Measurements from ENCODE around the gene COX10.
"Not testable (repeated sequence)": the region's sequence is repeated elsewhere in the genome, so short reads cannot be mapped to it uniquely, and the experiment has no call there.

The COX10 gene

DNA sequence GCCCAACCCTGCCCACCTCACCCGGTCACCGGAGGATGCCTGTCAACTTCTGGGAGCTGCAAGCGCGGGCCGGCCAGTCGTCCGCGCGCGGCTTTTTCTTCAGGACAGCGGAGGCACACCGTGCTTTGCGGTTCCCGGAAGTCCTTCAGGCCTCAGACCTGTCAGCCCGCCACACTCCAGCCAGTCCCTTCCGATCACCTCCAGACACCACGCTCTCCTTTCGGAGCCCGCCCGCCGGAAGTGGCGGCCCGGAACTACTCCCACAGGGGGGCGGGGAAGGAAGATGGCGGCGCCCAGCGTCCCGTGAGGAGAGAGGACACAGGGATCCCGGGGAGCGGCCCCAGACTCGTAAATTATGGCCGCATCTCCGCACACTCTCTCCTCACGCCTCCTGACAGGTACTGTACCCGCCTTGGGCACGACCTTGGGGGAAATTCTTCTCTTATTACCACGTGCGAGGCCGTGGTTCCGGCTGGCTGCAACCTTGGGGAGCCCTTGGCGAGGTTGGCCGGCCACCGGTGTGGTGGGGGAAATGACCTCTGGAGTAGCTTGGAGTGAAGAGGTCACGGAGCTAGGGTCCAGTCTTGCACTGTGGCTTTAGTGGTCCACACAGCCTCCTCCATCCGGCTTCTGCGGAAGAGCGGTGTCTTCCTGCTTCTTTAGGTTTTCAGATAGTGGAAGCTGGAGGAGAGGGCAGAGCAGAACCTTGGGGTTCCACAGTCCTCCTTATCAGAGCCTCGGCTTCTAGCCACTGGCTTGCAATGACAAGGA is at the start of gene COX10:
Gene COX10 (plus strand): TSS at position 254 of the 771 bp plus-strand sequence. CDS start 102 bp downstream, at position 356.
- peak; percentile 85 for DNase-seq

GRCh38 chr17:14021651-14022294 is 47.5 kb upstream of the COX10 start:
- DNase-seq = not testable (repeated sequence)

- DNase-seq = not testable (repeated sequence)
Measured at GRCh38 chr17:14029755-14030154, 39.5 kb upstream of the COX10 start.

DNA sequence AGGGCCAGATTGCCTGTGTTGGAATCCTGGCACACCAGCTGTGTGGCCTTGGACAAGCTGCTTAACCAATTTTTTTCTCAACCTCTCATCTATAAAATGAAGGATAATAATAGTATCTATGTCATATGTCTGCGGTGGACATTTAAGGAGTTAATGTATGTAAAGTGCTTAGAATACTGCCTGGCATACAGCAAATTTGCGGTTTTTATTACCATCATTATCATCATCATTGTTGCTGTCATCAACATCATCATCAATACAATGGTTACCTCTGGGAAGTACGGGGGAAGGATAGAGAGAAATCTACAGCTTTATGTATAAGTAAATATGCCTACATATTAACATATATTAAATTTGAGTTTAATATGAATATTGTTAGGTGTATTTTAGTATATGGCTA is 37.1 kb upstream of the COX10 start:
- DNase-seq = no peak

DNA sequence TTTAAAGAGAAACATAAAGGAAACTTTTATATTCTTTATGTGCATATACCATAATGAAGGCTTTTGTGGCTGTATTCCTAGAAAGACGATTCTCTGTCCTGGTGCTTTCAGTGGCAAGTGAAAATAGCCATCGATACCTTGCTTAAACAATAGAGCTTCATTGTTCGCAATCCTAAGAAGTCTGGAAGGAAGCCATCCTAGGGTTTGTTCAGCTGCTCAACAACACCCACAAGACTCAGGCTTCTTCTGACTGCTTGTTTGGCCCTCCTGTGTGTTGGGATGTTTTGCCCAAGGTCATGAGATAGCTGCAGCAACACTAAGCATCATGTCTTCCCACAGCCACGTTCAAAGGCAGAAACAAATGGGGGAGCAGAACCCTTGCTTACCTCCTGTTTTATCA is 36.1 kb upstream of the COX10 start:
- no peak for DNase-seq

DNA sequence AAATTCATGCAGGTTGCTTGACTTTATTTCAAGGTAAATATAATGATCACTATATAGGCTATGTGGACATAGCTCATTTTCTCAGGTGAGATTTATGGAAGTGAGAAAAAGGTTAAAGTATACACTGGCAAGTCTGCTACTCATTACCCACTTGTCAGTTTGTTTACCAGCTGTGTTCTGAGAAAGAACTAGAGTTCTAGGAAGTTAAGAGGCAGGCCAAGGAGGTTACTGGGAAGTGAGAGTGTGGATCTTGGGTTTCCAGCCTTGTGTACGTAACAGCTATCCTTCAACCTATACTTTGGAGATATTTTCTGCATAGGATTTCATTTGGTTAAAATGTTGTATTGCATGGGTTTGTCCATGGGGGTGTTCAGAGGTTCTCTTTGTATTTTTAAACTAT is 31.9 kb upstream of the COX10 start:
- no peak for DNase-seq

DNA sequence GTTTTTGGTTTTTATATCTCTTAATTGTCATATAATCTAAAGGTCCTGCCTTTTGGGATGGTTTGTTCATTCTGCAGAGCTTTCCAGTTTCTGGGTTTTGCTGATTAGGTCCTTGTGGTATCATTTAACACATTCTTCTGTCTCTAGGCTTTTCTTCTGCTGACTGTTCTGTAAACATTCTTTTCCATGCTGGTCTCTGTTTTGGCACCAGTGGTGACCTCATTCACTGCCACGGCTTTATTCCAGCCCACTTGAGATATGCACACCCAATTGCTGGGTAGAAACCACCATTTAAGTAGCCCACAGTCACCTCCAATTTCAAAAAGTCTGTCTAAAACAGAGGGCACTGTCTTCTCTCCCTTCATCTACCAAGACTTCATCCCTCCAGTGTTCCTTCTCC is 31.1 kb upstream of the COX10 start:
- DNase-seq = no peak

GRCh38 chr17:14042411-14042810 is 26.9 kb upstream of the COX10 start:
- no peak for DNase-seq

DNA sequence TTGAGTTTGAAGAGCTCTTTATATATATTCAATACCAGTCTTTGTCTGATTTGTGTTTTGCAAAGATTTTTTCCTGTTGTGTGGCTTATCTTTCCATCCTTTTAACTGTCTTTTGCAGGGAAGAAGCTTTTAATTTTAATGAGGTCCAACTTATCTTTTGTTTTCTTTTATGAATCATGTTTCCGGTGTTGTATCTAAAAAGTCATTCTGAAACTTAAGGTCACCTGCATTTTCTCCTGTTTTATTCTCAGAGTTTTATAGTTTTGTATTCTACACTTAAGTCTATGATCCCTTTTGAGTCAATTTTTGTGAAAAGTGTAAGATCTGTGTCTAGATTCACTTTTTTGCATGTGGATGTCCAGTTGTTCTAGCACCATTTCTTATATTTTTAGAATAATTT is 24.6 kb upstream of the COX10 start:
- DNase-seq = no peak

DNA sequence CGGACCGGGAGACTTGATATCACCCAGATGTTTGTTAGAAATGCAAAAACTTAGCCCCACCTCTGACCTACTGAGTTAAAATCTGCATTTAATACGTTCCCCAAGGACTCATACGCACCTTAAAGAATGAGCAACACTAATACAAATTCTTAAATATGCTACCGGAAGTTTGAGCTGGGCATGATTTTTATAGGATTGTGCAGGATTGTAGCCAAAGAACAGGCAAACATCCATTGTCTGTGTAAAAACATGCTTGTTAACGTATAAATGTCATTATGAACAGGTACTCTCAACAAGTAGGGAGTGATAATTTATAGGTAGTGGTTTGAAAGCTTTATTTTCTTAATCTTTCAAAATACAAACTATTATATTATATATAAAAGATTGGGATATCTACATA is 22.3 kb upstream of the COX10 start:
- no peak for DNase-seq

GRCh38 chr17:14047591-14047990 is 21.7 kb upstream of the COX10 start:
- no peak for DNase-seq

DNA sequence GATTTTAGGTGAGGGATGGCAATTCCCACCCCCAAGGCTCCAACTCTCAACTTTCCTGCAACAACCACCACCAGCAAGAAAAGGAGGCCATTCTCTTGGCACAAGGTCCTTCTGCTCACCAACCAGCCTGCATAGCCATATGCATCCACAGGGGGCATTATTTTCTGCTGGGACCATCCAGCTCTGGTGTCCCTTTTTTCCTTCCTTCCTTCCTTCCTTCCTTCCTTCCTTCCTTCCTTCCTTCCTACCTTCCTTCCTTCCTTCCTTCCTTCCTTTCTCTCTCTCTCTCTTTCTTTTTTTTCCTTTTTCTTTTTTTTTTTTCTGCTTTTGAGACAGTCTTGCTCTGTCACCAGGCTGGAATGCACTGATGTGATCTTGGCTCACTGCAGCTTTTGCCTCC is 21.1 kb upstream of the COX10 start:
- DNase-seq = peak; percentile 10

- no peak for DNase-seq
Measured at GRCh38 chr17:14050616-14051015, 18.7 kb upstream of the COX10 start.

- no peak for DNase-seq
Measured at GRCh38 chr17:14051692-14052091, 17.6 kb upstream of the COX10 start.

- no peak for DNase-seq
Measured at GRCh38 chr17:14052886-14053615, 16.3 kb upstream of the COX10 start.

GRCh38 chr17:14057591-14057990 is 11.7 kb upstream of the COX10 start:
- no peak for DNase-seq

GRCh38 chr17:14058051-14058450 is 11.3 kb upstream of the COX10 start:
- no peak for DNase-seq

DNA sequence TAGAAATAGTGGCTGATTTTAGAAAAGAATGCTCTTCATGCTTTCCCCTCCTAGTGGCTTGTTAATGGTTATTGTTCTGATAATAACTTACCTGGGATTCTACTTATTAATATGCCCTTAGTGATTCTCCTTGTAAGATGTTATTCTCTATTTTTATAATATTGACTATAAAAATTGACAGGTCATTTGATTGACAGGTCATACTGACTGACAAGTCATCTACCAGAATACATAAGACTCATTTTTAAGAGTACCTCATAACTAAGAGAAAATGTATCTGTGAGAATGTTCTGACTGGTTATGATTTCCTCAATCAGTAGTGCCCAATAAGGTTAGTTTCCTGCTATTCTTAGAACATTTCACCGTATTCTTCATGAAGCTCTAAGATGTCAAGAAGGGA is 8.6 kb upstream of the COX10 start:
- no peak for DNase-seq

DNA sequence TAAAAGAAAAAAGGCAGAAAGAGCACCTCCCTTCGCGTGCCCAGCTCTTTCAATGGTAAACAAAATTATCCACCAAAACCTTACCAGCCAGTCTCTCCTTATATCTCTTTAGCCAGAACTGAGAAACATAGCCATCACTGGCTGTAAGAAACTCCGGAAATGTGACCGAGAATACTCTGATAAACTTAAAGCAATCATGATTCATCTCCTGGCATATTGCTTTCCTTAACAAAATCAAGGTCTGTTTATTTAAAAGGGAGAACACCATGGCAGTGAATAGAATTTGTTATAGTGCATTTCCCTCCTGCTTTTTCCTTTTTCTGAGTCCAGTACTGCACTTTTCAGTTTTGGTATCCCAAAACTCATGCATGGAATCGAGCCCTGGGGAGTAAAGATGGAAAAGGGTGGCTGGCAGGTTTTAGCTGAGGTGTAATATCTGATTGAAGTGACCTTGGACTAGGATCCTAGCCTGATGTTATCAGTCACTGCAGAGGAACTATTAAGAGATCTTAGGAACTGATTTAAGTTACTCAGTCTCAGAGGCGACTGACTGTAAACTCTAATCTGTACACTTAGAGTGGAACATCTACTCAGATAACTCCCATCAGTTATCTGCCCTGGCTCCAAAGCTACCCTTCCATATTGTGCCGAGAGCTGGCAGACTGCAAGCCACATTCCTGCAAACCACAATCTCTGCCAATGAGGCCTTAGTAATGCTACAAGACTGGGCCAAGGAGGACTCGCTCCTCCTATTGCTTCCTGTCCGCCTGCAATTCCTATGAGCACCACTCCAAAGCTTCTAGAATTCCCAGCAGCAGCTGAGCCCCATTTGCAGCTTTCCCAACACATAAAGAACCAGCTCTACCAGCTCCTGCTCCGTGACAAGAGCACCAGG is 7.4 kb upstream of the COX10 start:
- no peak for DNase-seq

- DNase-seq = no peak
Measured at GRCh38 chr17:14067347-14067746, 2.0 kb upstream of the COX10 start.

GRCh38 chr17:14068542-14069250 is 608 bp upstream of the COX10 start:
- no peak for DNase-seq

DNA sequence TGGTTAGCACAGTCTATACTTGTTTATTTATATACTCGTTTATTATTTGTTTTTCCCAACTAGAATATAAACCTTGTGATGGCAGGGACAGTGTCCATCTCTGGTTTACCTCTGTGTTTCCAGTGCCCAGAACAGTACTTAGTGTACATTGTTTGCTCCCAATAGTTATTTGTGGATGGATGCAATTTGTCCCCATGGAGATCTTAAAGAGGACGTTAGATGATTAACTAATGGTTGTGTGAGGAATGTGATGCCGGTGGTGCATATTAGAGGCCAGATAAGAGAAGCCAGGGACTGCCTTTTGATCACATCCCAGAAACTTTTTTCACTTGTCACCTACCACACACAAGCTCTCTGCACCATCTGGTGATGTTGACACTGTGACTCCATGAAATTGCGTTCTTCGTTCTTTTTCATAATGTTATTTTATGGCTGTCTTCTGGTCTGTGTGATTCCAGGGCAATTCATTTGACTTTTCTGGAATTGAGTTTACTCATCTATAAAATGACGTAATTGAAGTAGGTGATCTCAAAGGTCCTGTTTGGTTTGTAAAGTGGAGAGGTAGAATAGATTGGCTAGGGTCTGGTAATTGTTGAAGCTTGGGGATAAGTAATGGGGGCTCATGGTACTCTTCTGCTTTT is 1.2 kb downstream of the COX10 start:
- no peak for DNase-seq
